RWPE2 (cell line): Measurements from ENCODE around the gene CKLF.

Experiments
- ATAC-seq: fragments of 200-7000 bp; cut with Tn5 transposase; 3 replicates; pipeline ENCODE4 v1.9.1; 2021; ENCODE audit warnings: low read depth
- DNase-seq: peaks from one replicate; pipeline ENCODE4 v3.0.0-alpha.2; 2020; ENCODE audit warnings: low spot score
- H3K27ac ChIP-seq: fragments of 450-650 bp; 2 replicates; pipeline ENCODE4 v1.5.1; 2017; ENCODE audit warnings: mild to moderate bottlenecking; ENCODE audit not compliant: poor library complexity, severe bottlenecking
- H3K27me3 ChIP-seq: fragments of 250-450 bp; sonication (Bioruptor Pico); 2 replicates; pipeline ENCODE4 v1.5.1; 2021; ENCODE audit warnings: mild to moderate bottlenecking, moderate library complexity; ENCODE audit not compliant: insufficient read depth, poor library complexity, severe bottlenecking
- H3K36me3 ChIP-seq: fragments of 250-450 bp; sonication (Bioruptor Pico); 2 replicates; pipeline ENCODE4 v1.5.1; 2020; ENCODE audit warnings: low read depth, mild to moderate bottlenecking, moderate library complexity
- H3K4me1 ChIP-seq: fragments of 250-450 bp; sonication (Bioruptor Pico); 2 replicates; pipeline ENCODE4 v1.5.1; 2021; ENCODE audit warnings: mild to moderate bottlenecking, moderate library complexity; ENCODE audit not compliant: insufficient read depth, poor library complexity, severe bottlenecking
- H3K4me3 ChIP-seq: fragments of 250-450 bp; sonication (Bioruptor Pico); 2 replicates; pipeline ENCODE4 v1.5.1; 2021; ENCODE audit warnings: mild to moderate bottlenecking, moderate library complexity; ENCODE audit not compliant: severe bottlenecking
- H3K9me3 ChIP-seq: fragments of 250-450 bp; sonication (Bioruptor Pico); 2 replicates; pipeline ENCODE4 v1.5.1; 2021; ENCODE audit warnings: mild to moderate bottlenecking, moderate library complexity; ENCODE audit not compliant: severe bottlenecking
- CTCF ChIP-seq: fragments of 450-650 bp; IDR thresholded peaks from one replicate; pipeline ENCODE4 v1.5.1; 2017; ENCODE audit warnings: mild to moderate bottlenecking, moderate library complexity; ENCODE audit not compliant: poor library complexity, severe bottlenecking

CKLF gene

GRCh38 chr16:66614161-66614802 is 61.9 kb downstream of the CKLF start:
- no peak overlapping the region for H3K4me3 ChIP-seq
- TF ChIP-seq CTCF, result no peak
- no peak overlapping the region for H3K27ac ChIP-seq
- H3K36me3 ChIP-seq, result peaks cover 62% of the 10 kb centered on the region
- ATAC-seq (no peak), DNase-seq (no peak)
- H3K9me3 ChIP-seq, result no peaks in the 10 kb centered on the region
- no peaks in the 10 kb centered on the region for H3K27me3 ChIP-seq
- H3K4me1 ChIP-seq, result peaks cover 18% of the 10 kb centered on the region
